ENCODE data around the gene DUSP1. TPM values are rescaled to one million over a fixed set of nuclear protein-coding genes. Genes with fewer than 3 reads are reported as not detected.

Gene DUSP1
- total and polyA plus RNA-seq, 2 of the 13 experiments (the other 11 are each of a cell fraction or from before 2014, with no cell fraction given) = 27.1 to 55.5 TPM

- no peak for TF ChIP-seq ZNF382 (CRISPR knock-in tag; IDR thresholded peaks at IDR 0.05; ENCODE audit: borderline replicate concordance)
- no peak for TF ChIP-seq ZNF350 (CRISPR knock-in tag; IDR thresholded peaks at IDR 0.05; ENCODE audit: borderline replicate concordance, low read depth)
- TF ChIP-seq RNF2 (conservative IDR thresholded peaks at IDR 0.05; ENCODE audit: low read depth) = no peak
- no peak for TF ChIP-seq PRDM4 (CRISPR knock-in tag; IDR thresholded peaks at IDR 0.05; ENCODE audit: borderline replicate concordance)
- no peak for TF ChIP-seq ZNF333 (CRISPR knock-in tag; IDR thresholded peaks at IDR 0.05; ENCODE audit: borderline replicate concordance)
- TF ChIP-seq KDM1A (CRISPR knock-in tag; IDR thresholded peaks at IDR 0.05) = no peak
- TF ChIP-seq, protein P1, sequence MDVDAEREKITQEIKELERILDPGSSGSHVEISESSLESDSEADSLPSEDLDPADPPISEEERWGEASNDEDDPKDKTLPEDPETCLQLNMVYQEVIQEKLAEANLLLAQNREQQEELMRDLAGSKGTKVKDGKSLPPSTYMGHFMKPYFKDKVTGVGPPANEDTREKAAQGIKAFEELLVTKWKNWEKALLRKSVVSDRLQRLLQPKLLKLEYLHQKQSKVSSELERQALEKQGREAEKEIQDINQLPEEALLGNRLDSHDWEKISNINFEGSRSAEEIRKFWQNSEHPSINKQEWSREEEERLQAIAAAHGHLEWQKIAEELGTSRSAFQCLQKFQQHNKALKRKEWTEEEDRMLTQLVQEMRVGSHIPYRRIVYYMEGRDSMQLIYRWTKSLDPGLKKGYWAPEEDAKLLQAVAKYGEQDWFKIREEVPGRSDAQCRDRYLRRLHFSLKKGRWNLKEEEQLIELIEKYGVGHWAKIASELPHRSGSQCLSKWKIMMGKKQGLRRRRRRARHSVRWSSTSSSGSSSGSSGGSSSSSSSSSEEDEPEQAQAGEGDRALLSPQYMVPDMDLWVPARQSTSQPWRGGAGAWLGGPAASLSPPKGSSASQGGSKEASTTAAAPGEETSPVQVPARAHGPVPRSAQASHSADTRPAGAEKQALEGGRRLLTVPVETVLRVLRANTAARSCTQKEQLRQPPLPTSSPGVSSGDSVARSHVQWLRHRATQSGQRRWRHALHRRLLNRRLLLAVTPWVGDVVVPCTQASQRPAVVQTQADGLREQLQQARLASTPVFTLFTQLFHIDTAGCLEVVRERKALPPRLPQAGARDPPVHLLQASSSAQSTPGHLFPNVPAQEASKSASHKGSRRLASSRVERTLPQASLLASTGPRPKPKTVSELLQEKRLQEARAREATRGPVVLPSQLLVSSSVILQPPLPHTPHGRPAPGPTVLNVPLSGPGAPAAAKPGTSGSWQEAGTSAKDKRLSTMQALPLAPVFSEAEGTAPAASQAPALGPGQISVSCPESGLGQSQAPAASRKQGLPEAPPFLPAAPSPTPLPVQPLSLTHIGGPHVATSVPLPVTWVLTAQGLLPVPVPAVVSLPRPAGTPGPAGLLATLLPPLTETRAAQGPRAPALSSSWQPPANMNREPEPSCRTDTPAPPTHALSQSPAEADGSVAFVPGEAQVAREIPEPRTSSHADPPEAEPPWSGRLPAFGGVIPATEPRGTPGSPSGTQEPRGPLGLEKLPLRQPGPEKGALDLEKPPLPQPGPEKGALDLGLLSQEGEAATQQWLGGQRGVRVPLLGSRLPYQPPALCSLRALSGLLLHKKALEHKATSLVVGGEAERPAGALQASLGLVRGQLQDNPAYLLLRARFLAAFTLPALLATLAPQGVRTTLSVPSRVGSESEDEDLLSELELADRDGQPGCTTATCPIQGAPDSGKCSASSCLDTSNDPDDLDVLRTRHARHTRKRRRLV (CRISPR knock-in tag; IDR thresholded peaks at IDR 0.05) = no peak
- no peak for TF ChIP-seq ATF2 (CRISPR knock-in tag; IDR thresholded peaks at IDR 0.05)
- no peak for TF ChIP-seq U2AF2 (IDR thresholded peaks at IDR 0.05; ENCODE audit: low read depth, low read length)
- no peak for TF ChIP-seq IKZF4 (CRISPR knock-in tag; IDR thresholded peaks at IDR 0.05; ENCODE audit: borderline replicate concordance, low read depth, not compliant biosample characterization)
- no peak for TF ChIP-seq THAP8 (CRISPR knock-in tag; IDR thresholded peaks at IDR 0.05; ENCODE audit: borderline replicate concordance)
- peak; percentile 63 for TF ChIP-seq PATZ1 (CRISPR knock-in tag; IDR thresholded peaks at IDR 0.05)
- TF ChIP-seq, protein P2, sequence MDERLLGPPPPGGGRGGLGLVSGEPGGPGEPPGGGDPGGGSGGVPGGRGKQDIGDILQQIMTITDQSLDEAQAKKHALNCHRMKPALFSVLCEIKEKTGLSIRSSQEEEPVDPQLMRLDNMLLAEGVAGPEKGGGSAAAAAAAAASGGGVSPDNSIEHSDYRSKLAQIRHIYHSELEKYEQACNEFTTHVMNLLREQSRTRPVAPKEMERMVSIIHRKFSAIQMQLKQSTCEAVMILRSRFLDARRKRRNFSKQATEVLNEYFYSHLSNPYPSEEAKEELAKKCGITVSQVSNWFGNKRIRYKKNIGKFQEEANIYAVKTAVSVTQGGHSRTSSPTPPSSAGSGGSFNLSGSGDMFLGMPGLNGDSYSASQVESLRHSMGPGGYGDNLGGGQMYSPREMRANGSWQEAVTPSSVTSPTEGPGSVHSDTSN (CRISPR knock-in tag; IDR thresholded peaks at IDR 0.05) = no peak
- no peak for TF ChIP-seq RCOR2 (CRISPR knock-in tag; IDR thresholded peaks at IDR 0.05)
These were observed 36.1 kb upstream of the DUSP1 start (continued) for GRCh38 chr5:172806897-172807672.
